WTC11 (cell line): Measurements from ENCODE around the gene TIMM23B.
"Not testable (repeated sequence)": the region's sequence is repeated elsewhere in the genome, so short reads cannot be mapped to it uniquely, and the experiment has no call there.

Source experiments
- CBFB ChIP-seq: sonication (generic); formaldehyde crosslinking; IDR thresholded peaks from 2 replicates; pipeline ENCODE4 v1.8.1; 2022; ENCODE audit warnings: mild to moderate bottlenecking, low read depth, missing genetic modification reagents
- CREB1 ChIP-seq: sonication (generic); formaldehyde crosslinking; IDR thresholded peaks from 2 replicates; pipeline ENCODE4 v1.8.0; 2023; ENCODE audit warnings: mild to moderate bottlenecking, missing genetic modification reagents
- FOXK1 ChIP-seq: sonication (generic); formaldehyde crosslinking; IDR thresholded peaks from 2 replicates; pipeline ENCODE4 v1.8.0; 2022; ENCODE audit warnings: mild to moderate bottlenecking, moderate library complexity, missing genetic modification reagents
- FOXP1 ChIP-seq: sonication (generic); formaldehyde crosslinking; IDR thresholded peaks from 2 replicates; pipeline ENCODE4 v1.8.0; 2022; ENCODE audit warnings: missing genetic modification reagents, mild to moderate bottlenecking, moderate library complexity, borderline replicate concordance
- MYBL2 ChIP-seq: sonication (generic); formaldehyde crosslinking; IDR thresholded peaks from 2 replicates; pipeline ENCODE4 v1.8.1; 2023; ENCODE audit warnings: mild to moderate bottlenecking, moderate library complexity, missing genetic modification reagents
- TEAD4 ChIP-seq: sonication (generic); formaldehyde crosslinking; IDR thresholded peaks from 2 replicates; pipeline ENCODE4 v1.8.0; 2022; ENCODE audit warnings: mild to moderate bottlenecking, missing genetic modification reagents
- ZNF423 ChIP-seq: fragments of 250-450 bp; sonication (Bioruptor Pico); IDR thresholded peaks from 2 replicates; pipeline ENCODE4 v2.1.2; 2022; ENCODE audit warnings: mild to moderate bottlenecking, moderate library complexity
- TF ChIP-seq, protein P1 (sequence below): fragments of 200-600 bp; IDR thresholded peaks from 2 replicates; pipeline ENCODE4 v1.8.0; 2022; ENCODE audit warnings: antibody characterized with exemption
- TF ChIP-seq, protein P2 (sequence below): sonication (generic); formaldehyde crosslinking; IDR thresholded peaks from 2 replicates; pipeline ENCODE4 v1.8.1; 2022; ENCODE audit warnings: mild to moderate bottlenecking, missing genetic modification reagents, moderate library complexity, borderline replicate concordance

DNA sequence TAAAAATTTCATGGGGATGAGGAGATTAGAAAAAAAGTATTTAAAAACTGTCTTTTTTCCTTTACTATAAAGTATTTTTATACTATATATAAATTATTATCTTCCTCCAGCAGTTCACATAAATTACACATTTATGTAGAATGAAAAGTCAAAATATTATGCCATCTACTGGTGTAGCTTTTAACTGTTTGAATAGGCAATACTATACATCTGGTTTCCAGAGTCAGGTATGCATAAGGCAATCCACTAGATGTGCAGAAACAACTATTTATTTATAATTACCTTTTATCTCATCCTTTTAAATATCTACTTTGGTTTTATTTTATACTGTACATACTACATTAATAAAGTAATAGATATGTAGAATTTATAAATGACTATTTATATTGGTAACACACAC is 25.4 kb upstream of the TIMM23B start:
- TF ChIP-seq, protein P1, sequence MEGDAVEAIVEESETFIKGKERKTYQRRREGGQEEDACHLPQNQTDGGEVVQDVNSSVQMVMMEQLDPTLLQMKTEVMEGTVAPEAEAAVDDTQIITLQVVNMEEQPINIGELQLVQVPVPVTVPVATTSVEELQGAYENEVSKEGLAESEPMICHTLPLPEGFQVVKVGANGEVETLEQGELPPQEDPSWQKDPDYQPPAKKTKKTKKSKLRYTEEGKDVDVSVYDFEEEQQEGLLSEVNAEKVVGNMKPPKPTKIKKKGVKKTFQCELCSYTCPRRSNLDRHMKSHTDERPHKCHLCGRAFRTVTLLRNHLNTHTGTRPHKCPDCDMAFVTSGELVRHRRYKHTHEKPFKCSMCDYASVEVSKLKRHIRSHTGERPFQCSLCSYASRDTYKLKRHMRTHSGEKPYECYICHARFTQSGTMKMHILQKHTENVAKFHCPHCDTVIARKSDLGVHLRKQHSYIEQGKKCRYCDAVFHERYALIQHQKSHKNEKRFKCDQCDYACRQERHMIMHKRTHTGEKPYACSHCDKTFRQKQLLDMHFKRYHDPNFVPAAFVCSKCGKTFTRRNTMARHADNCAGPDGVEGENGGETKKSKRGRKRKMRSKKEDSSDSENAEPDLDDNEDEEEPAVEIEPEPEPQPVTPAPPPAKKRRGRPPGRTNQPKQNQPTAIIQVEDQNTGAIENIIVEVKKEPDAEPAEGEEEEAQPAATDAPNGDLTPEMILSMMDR = not testable (repeated sequence)
- not testable (repeated sequence) for TF ChIP-seq CREB1 (CRISPR knock-in tag); ZNF423; FOXP1 (CRISPR knock-in tag); MYBL2 (CRISPR knock-in tag); TEAD4; CBFB; FOXK1 (CRISPR knock-in tag)
- TF ChIP-seq, protein P2, sequence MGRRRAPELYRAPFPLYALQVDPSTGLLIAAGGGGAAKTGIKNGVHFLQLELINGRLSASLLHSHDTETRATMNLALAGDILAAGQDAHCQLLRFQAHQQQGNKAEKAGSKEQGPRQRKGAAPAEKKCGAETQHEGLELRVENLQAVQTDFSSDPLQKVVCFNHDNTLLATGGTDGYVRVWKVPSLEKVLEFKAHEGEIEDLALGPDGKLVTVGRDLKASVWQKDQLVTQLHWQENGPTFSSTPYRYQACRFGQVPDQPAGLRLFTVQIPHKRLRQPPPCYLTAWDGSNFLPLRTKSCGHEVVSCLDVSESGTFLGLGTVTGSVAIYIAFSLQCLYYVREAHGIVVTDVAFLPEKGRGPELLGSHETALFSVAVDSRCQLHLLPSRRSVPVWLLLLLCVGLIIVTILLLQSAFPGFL (CRISPR knock-in tag) = not testable (repeated sequence)
